ENCODE data around the gene FTSJ1. TPM values are rescaled to one million over a fixed set of nuclear protein-coding genes. Genes with fewer than 3 reads are reported as not detected.
A peak's percentile ranks its signal among the peaks of the same experiment; 100 is the strongest.

Gene FTSJ1
- total and polyA plus RNA-seq, 4 donors: 18.2 to 48.3 (median 44.8) TPM

GRCh38 chrX:48531358-48531959 lies 55.5 kb downstream of the FTSJ1 start:
- Histone ChIP-seq H3K9ac (ENCODE audit: insufficient read depth in 1 of 2, low read length in 2 of 2) (no peak overlapping the region), H3K9me3 (ENCODE audit: control insufficient read depth in 4 of 4, insufficient read depth in 3 of 4, low read length in 3 of 4) (peaks cover 0 to 6% (median under 1%) of the 10 kb centered on the region in 4 donors), H3K4me3 (no peak overlapping the region), H3K27ac (ENCODE audit: low read depth in 1 of 2, low read length in 1 of 2) (peak overlapping the region; percentile 54 to 94), H3K4me1 (ENCODE audit: control insufficient read depth in 5 of 5, insufficient read depth in 5 of 5, low read length in 5 of 5) (no peaks in the 10 kb centered on the region), H3K36me3 (ENCODE audit: control insufficient read depth in 4 of 4, insufficient read depth in 4 of 4, low read length in 4 of 4) (peaks cover 0 to 10% (median 3%) of the 10 kb centered on the region in 4 donors), H3K27me3 (ENCODE audit: control insufficient read depth in 3 of 3, insufficient read depth in 3 of 3, low read length in 2 of 3) (no peaks in the 10 kb centered on the region)
- DNase-seq: no peak
- peak; percentile 50 for ATAC-seq (ENCODE audit: insufficient read depth, low FRiP score)
- WGBS, 2 donors: 60 to 77% methylated on average over 5 of the region's 5 CpGs
- TF ChIP-seq CTCF (IDR thresholded peaks at IDR 0.05; ENCODE audit: control extremely low read depth, extremely low read depth): no peak

GRCh38 chrX:48532161-48532560 lies 56.2 kb downstream of the FTSJ1 start:
- no peak for TF ChIP-seq CTCF (IDR thresholded peaks at IDR 0.05; ENCODE audit: control extremely low read depth, extremely low read depth)
- no peak overlapping the region for H3K4me3 ChIP-seq
- H3K9me3 ChIP-seq (ENCODE audit: control insufficient read depth in 4 of 4, insufficient read depth in 3 of 4, low read length in 3 of 4): peaks cover 0 to 6% (median under 1%) of the 10 kb centered on the region in 4 donors
- no peak for ATAC-seq (ENCODE audit: insufficient read depth, low FRiP score)
- H3K27ac ChIP-seq (ENCODE audit: low read depth in 1 of 2, low read length in 1 of 2): peak overlapping the region in 1 of 2 donors; percentile 94
- H3K36me3 ChIP-seq (ENCODE audit: control insufficient read depth in 4 of 4, insufficient read depth in 4 of 4, low read length in 4 of 4): peaks cover 0 to 6% (median 0%) of the 10 kb centered on the region in 4 donors
- no peak for DNase-seq
- H3K4me1 ChIP-seq (ENCODE audit: control insufficient read depth in 5 of 5, insufficient read depth in 5 of 5, low read length in 5 of 5): no peaks in the 10 kb centered on the region
- 64 to 90% methylated on average over 1 of the region's 1 CpG for WGBS, 2 donors
- no peak overlapping the region for H3K9ac ChIP-seq (ENCODE audit: insufficient read depth in 1 of 2, low read length in 2 of 2)
- H3K27me3 ChIP-seq (ENCODE audit: control insufficient read depth in 3 of 3, insufficient read depth in 3 of 3, low read length in 2 of 3): no peaks in the 10 kb centered on the region

- no peak overlapping the region for H3K27ac ChIP-seq (ENCODE audit: low read depth in 1 of 2, low read length in 1 of 2)
- H3K9ac ChIP-seq (ENCODE audit: insufficient read depth in 1 of 2, low read length in 2 of 2): no peak overlapping the region
- H3K4me3 ChIP-seq: no peak overlapping the region
- ATAC-seq (ENCODE audit: insufficient read depth, low FRiP score) (no peak), DNase-seq (no peak)
- 89 to 90% methylated on average over 3 of the region's 3 CpGs for WGBS, 2 donors
- peaks cover 0 to 5% (median 0%) of the 10 kb centered on the region in 4 donors for H3K36me3 ChIP-seq (ENCODE audit: control insufficient read depth in 4 of 4, insufficient read depth in 4 of 4, low read length in 4 of 4)
- no peaks in the 10 kb centered on the region for H3K27me3 ChIP-seq (ENCODE audit: control insufficient read depth in 3 of 3, insufficient read depth in 3 of 3, low read length in 2 of 3)
- TF ChIP-seq CTCF (IDR thresholded peaks at IDR 0.05; ENCODE audit: control extremely low read depth, extremely low read depth): no peak
- H3K4me1 ChIP-seq (ENCODE audit: control insufficient read depth in 5 of 5, insufficient read depth in 5 of 5, low read length in 5 of 5): no peaks in the 10 kb centered on the region
- peaks cover 0 to 6% (median under 1%) of the 10 kb centered on the region in 4 donors for H3K9me3 ChIP-seq (ENCODE audit: control insufficient read depth in 4 of 4, insufficient read depth in 3 of 4, low read length in 3 of 4)
Measured at GRCh38 chrX:48533165-48533564, 57.2 kb downstream of the FTSJ1 start.

Other genes starting within 250 kb of the FTSJ1 start
- not detected for gene SSX1, start 220.8 kb upstream of the FTSJ1 start, total RNA-seq
- not detected for gene SSX1, start 220.8 kb upstream of the FTSJ1 start, polyA plus RNA-seq
- not detected for gene SSX3, start 119.5 kb upstream of the FTSJ1 start, total RNA-seq
- not detected for gene SSX3, start 119.5 kb upstream of the FTSJ1 start, polyA plus RNA-seq
- not detected for gene SSX4, start 92.7 kb upstream of the FTSJ1 start, total RNA-seq
- gene SSX4, start 92.7 kb upstream of the FTSJ1 start, polyA plus RNA-seq: not detected
- gene SSX4B, start 64.2 kb upstream of the FTSJ1 start, total RNA-seq: not detected
- not detected for gene SSX4B, start 64.2 kb upstream of the FTSJ1 start, polyA plus RNA-seq
- 10 to 100 TPM; 15.2 to 65.3 TPM for gene SLC38A5, start 5.9 kb upstream of the FTSJ1 start, total RNA-seq
- gene SLC38A5, start 5.9 kb upstream of the FTSJ1 start, polyA plus RNA-seq: 10 to 100 TPM; 30.7 to 80.9 TPM
- 10 to 100 TPM in 1 of 2 donors, 1 to 10 TPM in 1; 3.3 to 12.8 TPM for gene PORCN, start 32.8 kb downstream of the FTSJ1 start, total RNA-seq
- gene PORCN, start 32.8 kb downstream of the FTSJ1 start, polyA plus RNA-seq: 10 to 100 TPM; 11.6 to 12.0 TPM
- 100 to 1,000 TPM in 1 of 2 donors, 10 to 100 TPM in 1; 41.5 to 154 TPM for gene EBP, start 45.6 kb downstream of the FTSJ1 start, total RNA-seq
- gene EBP, start 45.6 kb downstream of the FTSJ1 start, polyA plus RNA-seq: 100 to 1,000 TPM; 162 to 254 TPM
- gene TBC1D25, start 63.5 kb downstream of the FTSJ1 start, total RNA-seq: 10 to 100 TPM in 1 of 2 donors, 1 to 10 TPM in 1; 8.2 to 15.2 TPM
- 10 to 100 TPM in 1 of 2 donors, 1 to 10 TPM in 1; 5.6 to 12.1 TPM for gene TBC1D25, start 63.5 kb downstream of the FTSJ1 start, polyA plus RNA-seq
- gene RBM3, start 98.3 kb downstream of the FTSJ1 start, total RNA-seq: 100 to 1,000 TPM; 117 to 346 TPM
- gene RBM3, start 98.3 kb downstream of the FTSJ1 start, polyA plus RNA-seq: 100 to 1,000 TPM; 211 to 223 TPM
- gene WDR13, start 121.3 kb downstream of the FTSJ1 start, total RNA-seq: 100 to 1,000 TPM in 1 of 2 donors, 10 to 100 TPM in 1; 50.7 to 182 TPM
- gene WDR13, start 121.3 kb downstream of the FTSJ1 start, polyA plus RNA-seq: 100 to 1,000 TPM; 156 to 175 TPM
- 10 to 100 TPM in 1 of 2 donors, 1 to 10 TPM in 1; 8.1 to 37.2 TPM for gene WAS, start 207.6 kb downstream of the FTSJ1 start, total RNA-seq
- 10 to 100 TPM; 14.7 to 61.5 TPM for gene WAS, start 207.6 kb downstream of the FTSJ1 start, polyA plus RNA-seq
- gene SUV39H1, start 220.5 kb downstream of the FTSJ1 start, total RNA-seq: 1 to 10 TPM; 2.4 to 6.8 TPM
- 1 to 10 TPM; 3.9 to 4.4 TPM for gene SUV39H1, start 220.5 kb downstream of the FTSJ1 start, polyA plus RNA-seq